Ovary (tissue), 3 donors: Measurements from ENCODE around the gene CLCNKB.

Experiments used
- POLR2A ChIP-seq: fragments of 450-650 bp; IDR thresholded peaks from one replicate; pipeline ENCODE4 v1.6.1; 2017; ENCODE audit warnings: antibody characterized with exemption, mild to moderate bottlenecking, moderate library complexity
- TF ChIP-seq, protein P1 (sequence below), 3 donors: fragments of 450-650 bp in 2 of 3; fragments of 200-600 bp in 1 of 3; IDR thresholded peaks; one replicate each; pipeline versions ENCODE4 v1.5.1 to v1.8.0; 2016 to 2022; ENCODE audit warnings: antibody characterized with exemption in 3 of 3, mild to moderate bottlenecking in 1 of 3
- donor health status: DM: no; HTN: no; CAD: no.

DNA sequence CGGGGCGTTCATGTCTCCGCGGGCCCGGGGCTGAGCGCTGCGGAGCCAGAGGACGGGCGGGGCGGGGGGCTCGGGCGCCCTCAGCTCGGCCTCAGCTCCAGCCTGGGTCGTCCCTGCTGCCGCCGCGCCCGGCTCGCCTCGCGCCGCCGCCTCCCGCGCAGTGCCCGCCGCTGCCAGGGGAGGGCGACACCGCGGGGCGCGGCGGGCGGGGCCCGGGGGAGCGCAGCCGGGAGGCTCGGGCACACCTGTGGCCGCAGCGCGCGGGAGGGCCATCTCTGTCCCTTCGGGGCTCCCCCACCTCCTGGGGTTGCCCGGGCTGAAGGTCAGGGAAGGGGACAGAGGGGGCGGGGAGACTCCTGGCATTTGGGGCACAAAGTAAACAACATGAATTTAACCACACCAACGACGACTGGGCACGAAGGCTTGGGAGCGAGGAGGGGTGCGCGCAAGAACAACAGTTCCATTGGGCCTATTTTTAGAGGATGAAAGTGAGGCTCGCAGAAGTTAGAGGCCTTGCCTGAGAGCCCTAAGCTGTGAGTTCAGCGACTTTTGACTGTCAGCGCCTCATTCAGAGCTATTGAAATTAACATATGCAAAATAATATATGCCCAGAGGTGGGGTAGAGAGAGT, 30.0 kb downstream of the CLCNKB start, which contains the start of gene FAM131C:
- TF ChIP-seq, protein P1, sequence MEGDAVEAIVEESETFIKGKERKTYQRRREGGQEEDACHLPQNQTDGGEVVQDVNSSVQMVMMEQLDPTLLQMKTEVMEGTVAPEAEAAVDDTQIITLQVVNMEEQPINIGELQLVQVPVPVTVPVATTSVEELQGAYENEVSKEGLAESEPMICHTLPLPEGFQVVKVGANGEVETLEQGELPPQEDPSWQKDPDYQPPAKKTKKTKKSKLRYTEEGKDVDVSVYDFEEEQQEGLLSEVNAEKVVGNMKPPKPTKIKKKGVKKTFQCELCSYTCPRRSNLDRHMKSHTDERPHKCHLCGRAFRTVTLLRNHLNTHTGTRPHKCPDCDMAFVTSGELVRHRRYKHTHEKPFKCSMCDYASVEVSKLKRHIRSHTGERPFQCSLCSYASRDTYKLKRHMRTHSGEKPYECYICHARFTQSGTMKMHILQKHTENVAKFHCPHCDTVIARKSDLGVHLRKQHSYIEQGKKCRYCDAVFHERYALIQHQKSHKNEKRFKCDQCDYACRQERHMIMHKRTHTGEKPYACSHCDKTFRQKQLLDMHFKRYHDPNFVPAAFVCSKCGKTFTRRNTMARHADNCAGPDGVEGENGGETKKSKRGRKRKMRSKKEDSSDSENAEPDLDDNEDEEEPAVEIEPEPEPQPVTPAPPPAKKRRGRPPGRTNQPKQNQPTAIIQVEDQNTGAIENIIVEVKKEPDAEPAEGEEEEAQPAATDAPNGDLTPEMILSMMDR (IDR thresholded peaks at IDR 0.05) = peak in 2 of 3 donors; percentile 43 to 44
- no peak for TF ChIP-seq POLR2A
